Stomach (tissue), 9 donors: Measurements from ENCODE around the gene METTL16. TPM values are rescaled to one million over a fixed set of nuclear protein-coding genes. Genes with fewer than 3 reads are reported as not detected.

Source experiments
- DNase-seq, 2 donors: peaks; one replicate each; pipeline versions ENCODE4 v3.0.0 to v3.0.0-alpha.2; 2013 to 2019
- H3K27ac ChIP-seq, 5 donors: fragments of 200-600 bp in 4 of 5; sonication (generic) in 4 of 5; one replicate each; pipeline ENCODE4 v1.5.1; 2013 to 2019; ENCODE audit warnings: mild to moderate bottlenecking in 1 of 5, moderate library complexity in 1 of 5
- H3K27me3 ChIP-seq, 3 donors: fragments of 200-600 bp; sonication (generic); one replicate each; pipeline ENCODE4 v1.5.1; 2017 to 2019; ENCODE audit warnings: mixed run types in 1 of 3
- H3K36me3 ChIP-seq, 4 donors: fragments of 200-600 bp; sonication (generic); 1 replicate in 3 of 4; 2 replicates in 1 of 4; pipeline ENCODE4 v1.5.1; 2016 to 2019
- H3K4me1 ChIP-seq, 4 donors: fragments of 200-600 bp; sonication (generic); one replicate each; pipeline ENCODE4 v1.5.1; 2016 to 2019
- H3K4me3 ChIP-seq, 4 donors: fragments of 200-600 bp; sonication (generic) in 3 of 4; one replicate each; pipeline ENCODE4 v1.5.1; 2016 to 2019; ENCODE audit warnings: mild to moderate bottlenecking in 1 of 4
- H3K9me3 ChIP-seq, 4 donors: fragments of 200-600 bp; sonication (generic); one replicate each; pipeline ENCODE4 v1.5.1; 2016 to 2019
- EP300 ChIP-seq: sonication (generic); formaldehyde crosslinking; IDR thresholded peaks from one replicate; pipeline ENCODE4 v1.6.1; 2017; ENCODE audit warnings: antibody characterized with exemption
- POLR2A ChIP-seq, 4 donors: fragments of 450-650 bp; IDR thresholded peaks; one replicate each; pipeline ENCODE4 v1.6.1; 2016; ENCODE audit warnings: antibody characterized with exemption in 4 of 4, control low read depth in 2 of 4, mild to moderate bottlenecking in 1 of 4, moderate library complexity in 1 of 4
- POLR2AphosphoS5 ChIP-seq, 3 donors: sonication (generic); formaldehyde crosslinking; IDR thresholded peaks; one replicate each; pipeline ENCODE4 v1.6.1; 2016; ENCODE audit warnings: antibody characterized with exemption in 3 of 3
- WGBS, 5 donors: extraction: QIAGEN DNeasy Blood & Tissue Kit in 3 of 5; methylation state at CpG; one replicate each; pipeline versions ENCODE4 v1.1.5 to v1.1.7; 2013 to 2018; 5-methylcytosine and 5-hydroxymethylcytosine counted together
- intact Hi-C: fragments of 100-400 bp; cut with DNase I; formaldehyde crosslinking; loops from one replicate; pipeline ENCODE4 v1.15.1; 2023; ENCODE audit warnings: low total_unique reads
- polyA plus RNA-seq, 3 donors: library from polyadenylated mRNA; stranded (reverse); fragments of 200-250 nt; gene quantifications; one replicate each; pipeline ENCODE4 v1.2.3, GENCODE V29; 2013
- total RNA-seq, 5 donors: library from RNA; depleted of rRNA; stranded (reverse); fragments of >200 nt; gene quantifications; one replicate each; pipeline versions ENCODE4 v1.1.0 to v1.2.3, GENCODE V29; 2014 to 2016
- TF ChIP-seq, protein P1 (sequence below), 7 experiments: fragments of 450-650 bp in 4 of 7; fragments of 200-600 bp in 3 of 7; sonication (generic) in 3 of 7; IDR thresholded peaks; one replicate each; pipeline ENCODE4 v1.5.1; 2016 to 2019; ENCODE audit warnings: antibody characterized with exemption in 7 of 7, control low read depth in 2 of 7, mild to moderate bottlenecking in 1 of 7
- donor health status: healthy with polysubstance abuse.
- donor health status: Bipolar disorder and iron deficiency.
- donor health status: healthy.

The METTL16 gene
- total and polyA plus RNA-seq, 8 donors = 11.3 to 108 (median 16.6) TPM

DNA sequence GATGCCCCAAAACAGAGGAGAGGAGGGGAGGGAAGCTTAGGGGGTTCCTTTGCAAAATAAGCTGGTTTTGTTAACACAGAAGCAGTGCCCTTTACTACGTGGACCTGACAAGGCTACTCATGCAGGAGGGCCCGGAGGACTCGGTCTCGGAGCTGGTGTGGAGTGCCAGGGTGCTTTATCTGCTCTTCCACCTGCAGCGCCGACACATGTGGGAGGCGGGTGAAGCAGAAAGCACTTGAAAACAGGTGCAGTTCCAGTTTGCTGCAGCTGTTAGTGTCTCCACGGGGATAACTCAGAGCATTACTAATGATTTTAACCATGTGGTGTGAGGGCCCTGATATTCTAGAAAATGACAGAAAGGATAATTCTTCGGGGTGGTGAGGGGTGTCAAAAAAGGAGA, 75.8 kb downstream of the METTL16 start:
- DNase-seq = peak in 1 of 2 donors; percentile 71
- Histone ChIP-seq H3K27me3 (no peaks in the 10 kb centered on the region), H3K27ac (no peak overlapping the region), H3K36me3 (peaks cover 42 to 87% (median 82%) of the 10 kb centered on the region in 4 donors), H3K4me3 (no peak overlapping the region), H3K4me1 (no peaks in the 10 kb centered on the region), H3K9me3 (no peaks in the 10 kb centered on the region)
- intact Hi-C loops = no loop called here
- 73 to 93% (median 82%) methylated on average over 8 to 9 of the region's 9 CpGs for WGBS, 5 donors
- no peak for TF ChIP-seq POLR2A (IDR thresholded peaks at IDR 0.05)
- no peak for TF ChIP-seq EP300
- TF ChIP-seq, protein P1, sequence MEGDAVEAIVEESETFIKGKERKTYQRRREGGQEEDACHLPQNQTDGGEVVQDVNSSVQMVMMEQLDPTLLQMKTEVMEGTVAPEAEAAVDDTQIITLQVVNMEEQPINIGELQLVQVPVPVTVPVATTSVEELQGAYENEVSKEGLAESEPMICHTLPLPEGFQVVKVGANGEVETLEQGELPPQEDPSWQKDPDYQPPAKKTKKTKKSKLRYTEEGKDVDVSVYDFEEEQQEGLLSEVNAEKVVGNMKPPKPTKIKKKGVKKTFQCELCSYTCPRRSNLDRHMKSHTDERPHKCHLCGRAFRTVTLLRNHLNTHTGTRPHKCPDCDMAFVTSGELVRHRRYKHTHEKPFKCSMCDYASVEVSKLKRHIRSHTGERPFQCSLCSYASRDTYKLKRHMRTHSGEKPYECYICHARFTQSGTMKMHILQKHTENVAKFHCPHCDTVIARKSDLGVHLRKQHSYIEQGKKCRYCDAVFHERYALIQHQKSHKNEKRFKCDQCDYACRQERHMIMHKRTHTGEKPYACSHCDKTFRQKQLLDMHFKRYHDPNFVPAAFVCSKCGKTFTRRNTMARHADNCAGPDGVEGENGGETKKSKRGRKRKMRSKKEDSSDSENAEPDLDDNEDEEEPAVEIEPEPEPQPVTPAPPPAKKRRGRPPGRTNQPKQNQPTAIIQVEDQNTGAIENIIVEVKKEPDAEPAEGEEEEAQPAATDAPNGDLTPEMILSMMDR (IDR thresholded peaks at IDR 0.05) = no peak
- no peak for TF ChIP-seq POLR2AphosphoS5 (IDR thresholded peaks at IDR 0.05)

GRCh38 chr17:2435181-2435741, 76.4 kb downstream of the METTL16 start:
- Histone ChIP-seq H3K36me3 (peaks cover 42 to 81% (median 76%) of the 10 kb centered on the region in 4 donors), H3K27ac (no peak overlapping the region), H3K4me1 (no peaks in the 10 kb centered on the region), H3K27me3 (no peaks in the 10 kb centered on the region), H3K9me3 (no peaks in the 10 kb centered on the region), H3K4me3 (no peak overlapping the region)
- WGBS, 5 donors = 61 to 72% (median 64%) methylated on average over 9 of the region's 9 CpGs
- TF ChIP-seq POLR2AphosphoS5 (IDR thresholded peaks at IDR 0.05) = no peak
- TF ChIP-seq POLR2A (IDR thresholded peaks at IDR 0.05) = no peak
- TF ChIP-seq EP300 = no peak
- TF ChIP-seq, protein P1 (IDR thresholded peaks at IDR 0.05) = no peak
- DNase-seq = peak in 1 of 2 donors; percentile 59
- intact Hi-C loops = no loop called here

GRCh38 chr17:2433696-2434095, 78.0 kb downstream of the METTL16 start:
- intact Hi-C loops = no loop called here
- Histone ChIP-seq H3K27me3 (no peaks in the 10 kb centered on the region), H3K27ac (no peak overlapping the region), H3K4me3 (no peak overlapping the region), H3K4me1 (no peaks in the 10 kb centered on the region), H3K36me3 (peaks cover 37 to 67% (median 60%) of the 10 kb centered on the region in 4 donors), H3K9me3 (no peaks in the 10 kb centered on the region)
- DNase-seq = no peak
- 82 to 93% (median 86%) methylated on average over 11 of the region's 11 CpGs for WGBS, 5 donors
- no peak for TF ChIP-seq POLR2A (IDR thresholded peaks at IDR 0.05)
- TF ChIP-seq, protein P1 (IDR thresholded peaks at IDR 0.05) = no peak
- TF ChIP-seq EP300 = no peak

- 88 to 100% (median 94%) methylated on average over 1 of the region's 1 CpG for WGBS, 5 donors
- no peak for TF ChIP-seq EP300
- H3K27me3 ChIP-seq = no peaks in the 10 kb centered on the region
- peaks cover 5 to 30% (median 21%) of the 10 kb centered on the region in 4 donors for H3K36me3 ChIP-seq
- H3K4me1 ChIP-seq = no peaks in the 10 kb centered on the region
- no peak overlapping the region for H3K4me3 ChIP-seq
- DNase-seq = no peak
- no peaks in the 10 kb centered on the region for H3K9me3 ChIP-seq
- intact Hi-C loops = no loop called here
- no peak overlapping the region for H3K27ac ChIP-seq
Observed at GRCh38 chr17:2427910-2428309, 83.8 kb downstream of the METTL16 start.

DNA sequence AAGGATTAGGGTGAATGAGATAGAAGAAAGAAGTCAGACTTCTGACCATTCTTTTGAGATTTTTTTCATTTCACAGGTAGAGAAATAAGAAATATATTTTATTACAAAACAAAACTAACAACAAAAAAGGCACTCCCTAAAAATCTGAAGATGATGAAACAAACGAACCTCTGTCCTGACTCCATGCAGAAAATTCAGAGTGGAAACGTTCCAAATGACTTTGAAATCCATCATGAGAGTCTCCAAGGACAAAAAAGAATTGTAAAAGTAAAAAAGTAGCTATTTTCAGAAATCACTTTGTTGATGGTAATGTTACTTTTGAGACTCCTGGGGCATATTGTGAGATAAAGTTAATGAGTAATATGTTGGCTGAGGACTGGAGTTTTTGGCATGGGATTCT, 84.5 kb downstream of the METTL16 start:
- DNase-seq = no peak
- Histone ChIP-seq H3K4me3 (no peak overlapping the region), H3K27me3 (no peaks in the 10 kb centered on the region), H3K27ac (no peak overlapping the region), H3K9me3 (no peaks in the 10 kb centered on the region), H3K4me1 (no peaks in the 10 kb centered on the region), H3K36me3 (peaks cover 0 to 23% (median 18%) of the 10 kb centered on the region in 4 donors)
- TF ChIP-seq, protein P1 (IDR thresholded peaks at IDR 0.05) = no peak
- TF ChIP-seq EP300 (no peak), POLR2A (IDR thresholded peaks at IDR 0.05) (no peak), POLR2AphosphoS5 (IDR thresholded peaks at IDR 0.05) (no peak)
- 59 to 79% (median 71%) methylated on average over 2 of the region's 2 CpGs for WGBS, 5 donors
- intact Hi-C loops = no loop called here
